ENCODE results near the gene REEP2. TPM values are rescaled to one million over a fixed set of nuclear protein-coding genes. Genes with fewer than 3 reads are reported as not detected.
"Not testable (repeated sequence)": the region's sequence is repeated elsewhere in the genome, so short reads cannot be mapped to it uniquely, and the experiment has no call there.

REEP2 gene
- total and polyA plus RNA-seq, 4 donors: 0.08 to 0.28 (median 0.12) TPM; not detected in 1

- Histone ChIP-seq H3K4me1 (ENCODE audit: control insufficient read depth in 4 of 4, insufficient read depth in 4 of 4, low read length in 3 of 4) (no peaks in the 10 kb centered on the region), H3K9ac (ENCODE audit: low read depth in 1 of 2, low read length in 2 of 2) (no peak overlapping the region), H3K27ac (ENCODE audit: low read depth in 1 of 2, low read length in 2 of 2) (no peak overlapping the region), H3K9me3 (ENCODE audit: control insufficient read depth in 4 of 4, low read length in 3 of 4) (no peaks in the 10 kb centered on the region), H3K4me3 (ENCODE audit: low read depth in 1 of 3, low read length in 3 of 3) (no peak overlapping the region), H3K27me3 (ENCODE audit: control insufficient read depth in 4 of 4, insufficient read depth in 4 of 4, low read length in 3 of 4) (no peaks in the 10 kb centered on the region), H3K36me3 (ENCODE audit: control insufficient read depth in 4 of 4, insufficient read depth in 3 of 4, low read depth in 1 of 4, low read length in 3 of 4) (peaks cover 19 to 59% (median 49%) of the 10 kb centered on the region in 4 donors)
- 93% methylated on average over 3 of the region's 3 CpGs for WGBS
- TF ChIP-seq REST (IDR thresholded peaks at IDR 0.05) (no peak), EGR1 (IDR thresholded peaks at IDR 0.05; ENCODE audit: low read depth in 2 of 2) (no peak), ZBTB33 (IDR thresholded peaks at IDR 0.05) (no peak), HNF4A (conservative IDR thresholded peaks at IDR 0.05) (no peak), MAX (IDR thresholded peaks at IDR 0.05) (no peak), YY1 (IDR thresholded peaks at IDR 0.05) (no peak)
- no peak for DNase-seq (ENCODE audit: low spot score)
Observed at GRCh38 chr5:138389332-138389731, 49.5 kb upstream of the REEP2 start.

- not testable (repeated sequence) for H3K9me3 ChIP-seq (ENCODE audit: control insufficient read depth in 4 of 4, low read length in 3 of 4); H3K4me1 ChIP-seq (ENCODE audit: control insufficient read depth in 4 of 4, insufficient read depth in 4 of 4, low read length in 3 of 4); H3K9ac ChIP-seq (ENCODE audit: low read depth in 1 of 2, low read length in 2 of 2); H3K4me3 ChIP-seq (ENCODE audit: low read depth in 1 of 3, low read length in 3 of 3); DNase-seq (ENCODE audit: low spot score); H3K27ac ChIP-seq (ENCODE audit: low read depth in 1 of 2, low read length in 2 of 2); H3K27me3 ChIP-seq (ENCODE audit: control insufficient read depth in 4 of 4, insufficient read depth in 4 of 4, low read length in 3 of 4)
- H3K36me3 ChIP-seq (ENCODE audit: control insufficient read depth in 4 of 4, insufficient read depth in 3 of 4, low read depth in 1 of 4, low read length in 3 of 4): peaks cover 18 to 63% (median 48%) of the 10 kb centered on the region in 4 donors
- WGBS: 96% methylated on average over 10 of the region's 10 CpGs
Observed at GRCh38 chr5:138389911-138390310, 48.9 kb upstream of the REEP2 start.

- WGBS: 96% methylated on average over 9 of the region's 9 CpGs
- no peak for DNase-seq (ENCODE audit: low spot score)
- Histone ChIP-seq H3K9me3 (ENCODE audit: control insufficient read depth in 4 of 4, low read length in 3 of 4) (no peaks in the 10 kb centered on the region), H3K36me3 (ENCODE audit: control insufficient read depth in 4 of 4, insufficient read depth in 3 of 4, low read depth in 1 of 4, low read length in 3 of 4) (peaks cover 9 to 62% (median 48%) of the 10 kb centered on the region in 4 donors), H3K27me3 (ENCODE audit: control insufficient read depth in 4 of 4, insufficient read depth in 4 of 4, low read length in 3 of 4) (no peaks in the 10 kb centered on the region), H3K4me1 (ENCODE audit: control insufficient read depth in 4 of 4, insufficient read depth in 4 of 4, low read length in 3 of 4) (no peaks in the 10 kb centered on the region), H3K27ac (ENCODE audit: low read depth in 1 of 2, low read length in 2 of 2) (no peak overlapping the region), H3K4me3 (ENCODE audit: low read depth in 1 of 3, low read length in 3 of 3) (no peak overlapping the region), H3K9ac (ENCODE audit: low read depth in 1 of 2, low read length in 2 of 2) (no peak overlapping the region)
- TF ChIP-seq HNF4A (conservative IDR thresholded peaks at IDR 0.05): no peak
- TF ChIP-seq ATF3 (IDR thresholded peaks at IDR 0.05): no peak
- no peak for TF ChIP-seq TAF1 (conservative IDR thresholded peaks at IDR 0.05)
- TF ChIP-seq JUND (IDR thresholded peaks at IDR 0.05): no peak
- no peak for TF ChIP-seq MAX (IDR thresholded peaks at IDR 0.05)
- no peak for TF ChIP-seq RXRA (IDR thresholded peaks at IDR 0.05)
- no peak for TF ChIP-seq GABPA (IDR thresholded peaks at IDR 0.05 in 1 of 2, conservative IDR thresholded peaks at IDR 0.05 in 1 of 2)
Observed at GRCh38 chr5:138391859-138392386, 46.9 kb upstream of the REEP2 start.

Data from liver (tissue), 9 donors.